Stimulated activated CD4-positive, alpha-beta T cell treated with anti-CD3 and anti-CD28 coated beads, TNF-alpha, amount 100 ng/mL, for 24 hours (primary cell): Measurements from ENCODE around the gene MIER3.

Experiments used
- DNase-seq, 3 experiments: peaks; one replicate each; pipeline ENCODE4 v3.0.0-alpha.2; 2020; ENCODE audit warnings: low read depth in 3 of 3

Gene MIER3

GRCh38 chr5:56961746-56962145 is 9.8 kb upstream of the MIER3 start:
- no peak for DNase-seq

- DNase-seq = no peak
Measured at GRCh38 chr5:56959326-56959725, 7.4 kb upstream of the MIER3 start.

GRCh38 chr5:56958595-56958994 is 6.7 kb upstream of the MIER3 start:
- DNase-seq = no peak

- DNase-seq = no peak
Measured at GRCh38 chr5:56954262-56954661, 2.3 kb upstream of the MIER3 start.

- peak in 2 of 3 experiments; percentile 2 to 14 for DNase-seq
Measured at GRCh38 chr5:56951126-56951945, 587 bp downstream of the MIER3 start.

- DNase-seq = peak in 2 of 3 experiments; percentile 22 to 58
Measured at GRCh38 chr5:56950626-56951125, 1.2 kb downstream of the MIER3 start.

GRCh38 chr5:56947052-56947451 is 4.9 kb downstream of the MIER3 start:
- DNase-seq = no peak

GRCh38 chr5:56941981-56942380 is 9.9 kb downstream of the MIER3 start:
- DNase-seq = no peak

GRCh38 chr5:56938858-56939257 is 13.1 kb downstream of the MIER3 start:
- DNase-seq = no peak

- no peak for DNase-seq
Measured at GRCh38 chr5:56934325-56934724, 17.6 kb downstream of the MIER3 start.

GRCh38 chr5:56922922-56923321 is 29.0 kb downstream of the MIER3 start:
- DNase-seq = no peak

- no peak for DNase-seq
Measured at GRCh38 chr5:56919942-56920662, 31.8 kb downstream of the MIER3 start.

GRCh38 chr5:56918054-56918453 is 33.9 kb downstream of the MIER3 start:
- no peak for DNase-seq

- DNase-seq = no peak
Measured at GRCh38 chr5:56917534-56917933, 34.4 kb downstream of the MIER3 start.

GRCh38 chr5:56914678-56915077 is 37.2 kb downstream of the MIER3 start:
- no peak for DNase-seq

GRCh38 chr5:56913766-56914165 is 38.2 kb downstream of the MIER3 start:
- DNase-seq = no peak

- peak in 2 of 3 experiments; percentile 24 to 33 for DNase-seq
Measured at GRCh38 chr5:56910210-56910965, 41.5 kb downstream of the MIER3 start.

GRCh38 chr5:56909294-56910209 is 42.4 kb downstream of the MIER3 start, which contains the start of gene SETD9:
SETD9 (plus strand) TSS chr5:56909596; CDS start chr5:56909646, 50 bp downstream.
- DNase-seq = peak; percentile 78 to 97 (median 83)

- DNase-seq = no peak
Measured at GRCh38 chr5:56908942-56909293, 43.0 kb downstream of the MIER3 start.

- DNase-seq = no peak
Measured at GRCh38 chr5:56900858-56901578, 50.9 kb downstream of the MIER3 start.
